ENCODE data around the gene GRIN3B. TPM values are rescaled to one million over a fixed set of nuclear protein-coding genes. Genes with fewer than 3 reads are reported as not detected.

GRIN3B gene
- total and polyA plus RNA-seq, 9 of the 15 experiments (the other 6 are each of a cell fraction or from before 2014, with no cell fraction given): 0.06 to 0.95 (median 0.19) TPM; not detected in 6

DNA sequence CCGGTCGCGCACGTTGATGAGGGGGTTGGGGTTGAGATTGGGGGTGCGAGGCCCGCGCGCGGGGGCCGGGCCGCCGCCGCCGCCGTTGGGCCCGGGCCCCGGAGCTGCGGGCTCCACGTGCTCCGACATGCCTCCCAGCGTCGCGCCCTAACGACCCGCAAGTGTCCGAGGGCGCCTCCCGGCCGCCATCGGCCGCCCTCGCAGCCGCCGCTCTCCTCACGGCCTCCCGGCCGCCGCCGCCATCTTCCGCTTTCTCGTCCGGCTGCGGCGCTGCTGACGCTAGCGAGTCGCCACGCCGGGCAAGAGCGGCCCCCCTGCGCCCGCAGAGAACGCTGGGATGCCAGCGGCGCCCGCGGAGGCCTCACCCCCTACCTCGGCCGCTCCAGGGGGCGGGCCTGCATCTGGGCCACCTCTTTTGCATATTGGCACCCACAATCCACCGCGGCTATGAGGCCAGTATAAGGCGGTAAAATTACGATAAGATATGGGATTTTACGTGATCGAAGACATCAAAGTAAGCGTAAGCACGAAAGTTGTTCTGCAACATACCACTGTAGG is 20.7 kb downstream of the GRIN3B start, which contains the start of gene TMEM259 (continued):
- TF ChIP-seq MAFG (tag; conservative IDR thresholded peaks at IDR 0.05): no peak
- 0 out of 2 replicates have a peak, but pooled peaks have one; percentile 45 for TF ChIP-seq ZNF584 (CRISPR knock-in tag; IDR thresholded peaks at IDR 0.05; ENCODE audit: low read depth)
- TF ChIP-seq ZFX (CRISPR knock-in tag; IDR thresholded peaks at IDR 0.05): peak; percentile 71
- no peak for TF ChIP-seq CCAR2 (IDR thresholded peaks at IDR 0.05; ENCODE audit: low read depth, low read length)
- peak; percentile 85 for TF ChIP-seq RB1 (IDR thresholded peaks at IDR 0.05; ENCODE audit: low read depth)
- TF ChIP-seq SMAD3 (CRISPR knock-in tag; conservative IDR thresholded peaks at IDR 0.05): no peak
- 0 out of 2 replicates have a peak, but pooled peaks have one; percentile 16 for TF ChIP-seq NR3C1 (CRISPR knock-in tag; IDR thresholded peaks at IDR 0.05)
- TF ChIP-seq SIN3A (IDR thresholded peaks at IDR 0.05; ENCODE audit: borderline replicate concordance in 2 of 2, control insufficient read depth in 1 of 2, low read depth in 2 of 2, low read length in 2 of 2): peak in 1 of 2 experiments; percentile 81; a peak in 1 of 4 replicates
- TF ChIP-seq NR2C2 (CRISPR knock-in tag; IDR thresholded peaks at IDR 0.05): no peak
- peak; percentile 95 for TF ChIP-seq NR2C2 (tag; IDR thresholded peaks at IDR 0.05)
- TF ChIP-seq PHF20 (IDR thresholded peaks at IDR 0.05; ENCODE audit: partially characterized antibody): no peak
- TF ChIP-seq, protein P1, sequence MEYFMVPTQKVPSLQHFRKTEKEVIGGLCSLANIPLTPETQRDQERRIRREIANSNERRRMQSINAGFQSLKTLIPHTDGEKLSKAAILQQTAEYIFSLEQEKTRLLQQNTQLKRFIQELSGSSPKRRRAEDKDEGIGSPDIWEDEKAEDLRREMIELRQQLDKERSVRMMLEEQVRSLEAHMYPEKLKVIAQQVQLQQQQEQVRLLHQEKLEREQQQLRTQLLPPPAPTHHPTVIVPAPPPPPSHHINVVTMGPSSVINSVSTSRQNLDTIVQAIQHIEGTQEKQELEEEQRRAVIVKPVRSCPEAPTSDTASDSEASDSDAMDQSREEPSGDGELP (CRISPR knock-in tag; IDR thresholded peaks at IDR 0.05; ENCODE audit: borderline replicate concordance): peak; percentile 45; the same call in 1 of the 2 replicates
- 0 out of 2 replicates have a peak, but pooled peaks have one; percentile 15 for TF ChIP-seq SPI1 (IDR thresholded peaks at IDR 0.05; ENCODE audit: borderline replicate concordance, low read depth, low read length)
- peak; percentile 84 for TF ChIP-seq SIN3B (IDR thresholded peaks at IDR 0.05; ENCODE audit: low read depth)
- no peak for TF ChIP-seq ZNF695 (CRISPR knock-in tag; IDR thresholded peaks at IDR 0.05)
- TF ChIP-seq JUND (IDR thresholded peaks at IDR 0.05; ENCODE audit: borderline replicate concordance, low read depth, low read length): no peak
- no peak; the same call in 2 of the 3 replicates for TF ChIP-seq JUND (tag; IDR thresholded peaks at IDR 0.05; ENCODE audit: borderline replicate concordance, low read depth, low read length)
- TF ChIP-seq CREB1 (IDR thresholded peaks at IDR 0.05): no peak; the same call in 1 of the 2 replicates
- no peak for TF ChIP-seq CREB1 (CRISPR knock-in tag; IDR thresholded peaks at IDR 0.05)
- TF ChIP-seq, protein P2, sequence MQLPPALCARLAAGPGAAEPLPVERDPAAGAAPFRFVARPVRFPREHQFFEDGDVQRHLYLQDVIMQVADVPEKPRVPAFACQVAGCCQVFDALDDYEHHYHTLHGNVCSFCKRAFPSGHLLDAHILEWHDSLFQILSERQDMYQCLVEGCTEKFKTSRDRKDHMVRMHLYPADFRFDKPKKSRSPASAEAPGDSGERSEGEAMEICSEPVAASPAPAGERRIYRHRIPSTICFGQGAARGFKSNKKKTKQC (CRISPR knock-in tag; IDR thresholded peaks at IDR 0.05): no peak
- TF ChIP-seq FOXP1 (CRISPR knock-in tag; IDR thresholded peaks at IDR 0.05): 0 out of 2 replicates have a peak, but pooled peaks have one; percentile 11
- TF ChIP-seq, protein P3, sequence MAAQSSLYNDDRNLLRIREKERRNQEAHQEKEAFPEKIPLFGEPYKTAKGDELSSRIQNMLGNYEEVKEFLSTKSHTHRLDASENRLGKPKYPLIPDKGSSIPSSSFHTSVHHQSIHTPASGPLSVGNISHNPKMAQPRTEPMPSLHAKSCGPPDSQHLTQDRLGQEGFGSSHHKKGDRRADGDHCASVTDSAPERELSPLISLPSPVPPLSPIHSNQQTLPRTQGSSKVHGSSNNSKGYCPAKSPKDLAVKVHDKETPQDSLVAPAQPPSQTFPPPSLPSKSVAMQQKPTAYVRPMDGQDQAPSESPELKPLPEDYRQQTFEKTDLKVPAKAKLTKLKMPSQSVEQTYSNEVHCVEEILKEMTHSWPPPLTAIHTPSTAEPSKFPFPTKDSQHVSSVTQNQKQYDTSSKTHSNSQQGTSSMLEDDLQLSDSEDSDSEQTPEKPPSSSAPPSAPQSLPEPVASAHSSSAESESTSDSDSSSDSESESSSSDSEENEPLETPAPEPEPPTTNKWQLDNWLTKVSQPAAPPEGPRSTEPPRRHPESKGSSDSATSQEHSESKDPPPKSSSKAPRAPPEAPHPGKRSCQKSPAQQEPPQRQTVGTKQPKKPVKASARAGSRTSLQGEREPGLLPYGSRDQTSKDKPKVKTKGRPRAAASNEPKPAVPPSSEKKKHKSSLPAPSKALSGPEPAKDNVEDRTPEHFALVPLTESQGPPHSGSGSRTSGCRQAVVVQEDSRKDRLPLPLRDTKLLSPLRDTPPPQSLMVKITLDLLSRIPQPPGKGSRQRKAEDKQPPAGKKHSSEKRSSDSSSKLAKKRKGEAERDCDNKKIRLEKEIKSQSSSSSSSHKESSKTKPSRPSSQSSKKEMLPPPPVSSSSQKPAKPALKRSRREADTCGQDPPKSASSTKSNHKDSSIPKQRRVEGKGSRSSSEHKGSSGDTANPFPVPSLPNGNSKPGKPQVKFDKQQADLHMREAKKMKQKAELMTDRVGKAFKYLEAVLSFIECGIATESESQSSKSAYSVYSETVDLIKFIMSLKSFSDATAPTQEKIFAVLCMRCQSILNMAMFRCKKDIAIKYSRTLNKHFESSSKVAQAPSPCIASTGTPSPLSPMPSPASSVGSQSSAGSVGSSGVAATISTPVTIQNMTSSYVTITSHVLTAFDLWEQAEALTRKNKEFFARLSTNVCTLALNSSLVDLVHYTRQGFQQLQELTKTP (IDR thresholded peaks at IDR 0.05; ENCODE audit: low read depth in 1 of 2, partially characterized antibody in 2 of 2): peak in 1 of 2 experiments; percentile 92
- TF ChIP-seq HDAC1 (IDR thresholded peaks at IDR 0.05): no peak
- no peak for TF ChIP-seq NEUROD1 (IDR thresholded peaks at IDR 0.05; ENCODE audit: borderline replicate concordance, low read depth, low read length, partially characterized antibody)

Measured in K562 (cell line).